NCI-H524 (cell line): ENCODE results near the gene CREG1.
"Not testable (repeated sequence)": the region's sequence is repeated elsewhere in the genome, so short reads cannot be mapped to it uniquely, and the experiment has no call there.

Experiments used
- DNase-seq, 2 experiments: peaks; one replicate each; lab custom pipeline; 2025; lab: John Stamatoyannopoulos, UW

The CREG1 gene

DNA sequence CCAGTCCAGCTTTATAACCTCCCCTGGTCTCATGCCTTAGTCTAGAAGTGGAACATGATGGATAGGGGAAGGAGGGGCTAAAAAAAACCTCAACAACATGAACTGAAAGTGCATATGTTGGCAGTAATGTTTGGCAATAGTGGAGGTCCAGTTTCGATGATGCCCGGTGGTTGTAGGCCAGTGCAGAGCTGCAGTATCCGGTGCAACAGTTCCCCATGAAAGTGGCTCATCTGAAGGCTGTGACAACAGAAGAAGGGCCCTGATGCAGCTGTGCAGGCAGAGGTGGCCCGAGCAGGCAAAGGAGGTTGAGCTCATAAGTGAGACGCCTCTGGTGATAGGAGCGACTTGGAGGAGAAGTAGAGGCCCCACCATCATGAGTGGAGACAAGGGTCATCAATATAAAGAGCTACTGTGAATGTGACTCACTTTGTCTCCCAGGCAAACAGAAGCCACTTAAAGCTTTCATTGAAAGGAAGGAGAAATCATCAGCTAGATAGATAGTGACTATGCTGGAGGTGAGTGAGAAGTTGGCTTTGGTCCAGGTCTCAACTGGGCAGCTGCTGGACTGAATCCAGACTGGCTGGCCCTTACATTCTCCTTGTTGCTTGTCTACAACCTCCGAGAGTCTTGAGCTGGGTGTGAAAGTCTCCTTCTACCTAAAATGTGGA, 10.2 kb upstream of the CREG1 start:
- no peak for DNase-seq

DNA sequence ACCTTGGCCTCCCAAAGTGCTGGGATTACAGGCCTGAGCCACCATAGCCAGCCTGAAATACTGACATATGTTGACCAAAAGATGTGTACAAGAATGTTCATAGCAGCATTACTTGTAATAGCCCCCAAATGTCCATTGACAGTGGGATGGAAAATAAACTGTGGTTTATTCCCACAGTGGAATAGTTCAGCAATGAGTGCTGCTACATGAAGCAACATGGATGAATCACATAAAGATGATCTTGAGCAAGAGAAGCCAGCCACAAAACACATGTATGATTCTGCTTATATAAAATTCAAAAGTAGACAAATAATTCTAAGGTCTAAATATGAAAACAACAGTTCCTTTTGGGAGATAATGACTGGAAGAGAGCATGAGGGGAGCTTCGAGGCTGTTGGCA, 9.1 kb upstream of the CREG1 start:
- DNase-seq: no peak

DNA sequence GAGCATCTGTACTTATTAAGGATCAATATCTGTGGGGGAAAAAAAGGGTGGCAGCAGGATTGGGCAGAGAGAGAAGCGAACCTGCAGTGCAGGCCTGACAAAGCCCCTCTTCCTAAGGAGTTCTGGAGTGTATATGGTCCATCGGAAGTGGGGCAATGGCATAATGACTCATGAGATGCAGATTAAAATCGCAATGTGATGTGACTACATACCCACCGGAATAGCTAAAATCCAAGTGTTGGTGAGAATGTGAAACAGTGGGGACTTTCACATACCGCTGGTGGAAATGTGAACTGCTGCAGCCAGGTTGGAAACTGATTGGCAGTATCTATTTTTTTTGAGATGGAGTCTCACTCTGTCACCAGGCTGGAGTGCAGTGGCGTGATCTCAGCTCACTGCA, 8.2 kb upstream of the CREG1 start:
- no peak for DNase-seq

DNA sequence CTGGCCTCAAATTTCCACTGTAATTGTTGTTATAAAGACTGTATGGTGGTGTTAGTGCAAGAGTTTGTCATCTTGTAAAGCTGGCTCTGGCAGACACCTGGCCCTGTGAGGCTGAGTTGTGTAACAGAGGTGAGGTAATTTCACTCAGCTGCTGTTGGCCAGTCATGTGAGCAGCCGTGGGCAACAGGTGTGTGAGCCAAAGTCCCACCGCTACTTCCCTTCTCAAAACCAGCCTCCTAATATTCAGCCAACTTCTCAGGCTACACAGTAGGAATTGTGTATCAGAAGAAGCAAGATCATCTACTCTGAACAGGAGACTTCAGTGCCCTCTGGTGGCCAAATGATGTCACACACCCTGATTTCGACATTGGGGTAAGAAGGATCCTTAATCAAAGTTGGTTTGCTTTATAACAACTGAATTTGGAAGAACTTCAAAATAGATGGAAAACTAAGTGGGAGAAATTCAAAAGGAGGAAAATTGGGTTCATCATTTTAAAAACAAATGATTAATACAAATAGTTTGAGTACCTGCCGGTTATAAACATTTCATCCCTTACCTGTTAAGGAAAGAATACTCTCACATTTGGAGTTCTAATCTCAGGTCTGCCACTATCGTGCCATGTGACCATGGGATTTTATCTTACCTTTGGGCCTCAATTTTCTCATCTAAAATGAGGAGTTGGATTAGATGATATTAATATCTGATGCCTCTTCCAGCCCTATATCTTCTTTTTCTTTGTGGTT, 2.6 kb upstream of the CREG1 start:
- DNase-seq: peak; percentile 36 to 51

DNA sequence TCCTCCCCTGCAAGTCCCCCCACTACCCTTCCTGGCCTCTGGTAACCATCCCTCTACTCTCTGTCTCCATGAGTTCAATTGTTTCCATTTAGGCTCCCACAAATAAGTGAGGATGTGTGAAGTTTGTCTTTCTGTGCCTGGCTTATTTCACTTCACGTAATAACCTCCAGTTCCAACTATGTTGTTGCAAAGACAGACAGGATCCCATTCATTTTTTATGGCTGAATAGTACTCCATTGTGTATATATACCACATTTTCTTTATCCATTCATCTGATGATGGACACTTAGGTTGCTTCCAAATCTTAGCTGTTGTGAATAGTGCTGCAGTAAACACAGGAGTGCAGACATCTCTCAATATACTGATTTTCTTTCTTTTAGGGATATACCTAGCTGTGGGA, 1.5 kb upstream of the CREG1 start:
- DNase-seq: not testable (repeated sequence)

DNA sequence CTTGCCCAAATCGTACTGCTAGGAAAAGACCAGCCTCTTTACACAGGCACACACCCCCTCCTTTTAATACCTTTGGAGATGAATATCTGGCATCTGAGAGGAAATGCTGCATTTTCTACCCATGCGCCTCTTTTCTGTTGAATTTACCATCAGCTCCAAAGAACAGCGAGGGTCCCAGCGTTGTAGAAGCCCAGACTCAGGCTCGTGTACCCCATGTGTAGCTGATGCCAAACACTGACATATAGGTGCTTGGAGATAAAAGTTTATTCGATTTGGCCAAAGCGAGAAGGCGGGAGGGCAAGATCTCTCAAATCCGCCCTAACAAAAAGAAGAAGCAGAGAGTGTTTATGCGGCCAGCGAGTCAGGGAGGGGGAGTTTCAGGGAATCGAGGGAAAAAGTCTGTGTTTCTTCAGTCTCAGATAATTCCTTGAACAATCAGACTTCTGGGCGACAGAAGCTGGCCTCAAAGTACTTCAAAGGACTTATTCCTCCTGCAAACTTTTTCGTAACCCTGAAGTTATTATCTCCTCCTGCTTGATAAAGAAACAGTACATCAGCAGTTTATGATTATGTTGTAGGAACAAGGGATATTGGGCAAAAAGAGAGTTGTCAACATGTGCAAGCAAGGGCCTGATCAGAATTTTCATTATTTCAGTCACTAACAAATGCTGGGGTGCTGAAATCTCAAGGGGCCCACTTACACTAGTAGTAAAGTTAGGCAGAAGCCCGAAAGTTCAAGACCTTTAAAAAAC, 642 bp upstream of the CREG1 start:
- no peak for DNase-seq

DNA sequence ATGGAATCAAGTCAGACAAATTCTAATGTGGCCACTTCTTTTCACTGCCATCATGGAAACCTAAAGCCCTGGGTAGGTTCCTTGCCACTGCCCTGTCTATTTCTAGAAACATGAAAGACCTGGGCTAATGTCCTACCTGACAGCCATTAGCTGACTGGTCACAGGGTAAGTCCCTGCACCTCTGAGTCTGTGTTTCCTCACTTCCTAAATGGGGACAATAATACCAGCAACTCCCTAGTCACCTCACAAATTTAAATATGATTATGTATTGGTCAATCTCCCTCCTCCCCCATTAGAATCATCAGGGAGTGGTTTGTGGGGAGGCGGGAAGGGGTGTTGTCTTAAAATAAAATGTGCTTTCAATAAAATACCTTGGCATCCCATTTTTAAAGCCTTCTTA, 2.2 kb downstream of the CREG1 start:
- no peak for DNase-seq

DNA sequence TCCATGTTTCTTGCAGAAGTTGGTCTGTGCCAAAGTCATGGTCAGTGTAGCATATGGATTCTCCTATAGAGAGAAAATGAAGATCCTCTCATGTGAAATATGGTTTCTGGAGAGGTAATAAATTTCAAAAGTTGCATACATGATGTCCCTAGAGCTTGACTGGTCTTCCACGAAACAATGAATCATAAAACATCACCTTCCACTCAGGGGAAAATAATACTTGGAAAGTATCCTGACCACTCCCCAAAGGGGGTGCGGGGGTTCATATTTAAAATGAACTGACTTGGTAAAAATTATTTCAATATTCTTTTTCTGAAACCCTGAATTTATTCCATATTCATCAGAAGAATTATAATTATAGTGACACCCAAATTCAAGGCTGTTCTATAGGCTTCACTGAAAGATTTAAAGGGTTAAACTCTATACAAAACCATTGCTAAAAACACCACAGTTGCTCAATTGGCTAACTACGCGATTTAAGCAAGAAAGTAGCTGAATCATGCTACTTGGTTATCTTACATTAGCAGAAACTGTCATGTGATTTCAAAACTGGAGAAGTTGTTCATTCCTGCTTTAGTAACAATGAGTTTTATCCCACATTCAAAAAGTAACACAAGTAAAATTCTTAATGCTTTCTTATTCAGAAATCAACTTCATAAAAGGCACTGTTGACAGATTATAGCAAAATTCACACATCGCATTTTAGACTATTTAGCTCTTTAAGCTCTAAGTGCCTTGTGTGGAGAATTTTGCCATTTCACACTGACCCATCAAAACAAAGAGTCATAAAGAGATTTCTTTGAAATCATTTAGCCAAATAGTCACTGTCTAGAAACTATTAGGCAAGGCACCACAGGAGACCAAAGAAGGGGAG, 5.3 kb downstream of the CREG1 start:
- no peak for DNase-seq

DNA sequence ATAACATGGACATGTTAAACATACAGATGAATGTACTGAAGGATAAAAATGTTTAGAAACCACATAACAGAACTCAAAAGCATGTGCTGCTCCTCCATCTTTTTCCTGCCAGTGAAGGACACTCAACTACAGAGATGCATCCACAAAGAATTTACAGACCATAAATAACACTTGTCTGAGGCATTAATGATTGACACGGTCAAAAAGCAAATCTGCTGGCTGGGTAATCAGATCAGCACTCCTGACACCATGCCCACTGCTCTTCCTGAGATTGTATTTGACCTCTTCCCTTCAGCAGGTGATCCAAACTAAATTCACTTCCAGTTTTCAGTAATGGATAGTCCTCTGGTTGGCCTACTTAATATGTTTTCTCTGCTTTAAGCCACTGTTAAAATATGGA, 6.6 kb downstream of the CREG1 start:
- no peak for DNase-seq

DNA sequence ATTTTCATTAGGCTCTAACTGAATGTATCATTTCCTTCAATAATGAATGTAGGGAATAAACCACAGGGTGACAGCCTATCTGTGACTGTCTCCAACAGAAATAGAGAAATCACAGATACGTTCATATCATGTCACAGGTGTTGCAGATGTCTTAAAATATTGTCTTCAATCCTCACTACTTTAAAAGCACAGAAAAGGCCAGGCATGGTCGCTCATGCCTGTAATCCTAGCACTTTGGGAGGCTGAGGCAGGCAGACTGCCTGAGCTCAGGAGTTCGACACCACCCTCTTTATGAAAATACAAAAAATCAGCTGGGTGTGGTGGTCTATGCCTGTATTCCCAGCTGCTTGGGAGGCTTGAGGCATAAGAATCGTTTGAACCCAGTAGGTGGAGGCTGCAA, 8.2 kb downstream of the CREG1 start:
- DNase-seq: no peak

DNA sequence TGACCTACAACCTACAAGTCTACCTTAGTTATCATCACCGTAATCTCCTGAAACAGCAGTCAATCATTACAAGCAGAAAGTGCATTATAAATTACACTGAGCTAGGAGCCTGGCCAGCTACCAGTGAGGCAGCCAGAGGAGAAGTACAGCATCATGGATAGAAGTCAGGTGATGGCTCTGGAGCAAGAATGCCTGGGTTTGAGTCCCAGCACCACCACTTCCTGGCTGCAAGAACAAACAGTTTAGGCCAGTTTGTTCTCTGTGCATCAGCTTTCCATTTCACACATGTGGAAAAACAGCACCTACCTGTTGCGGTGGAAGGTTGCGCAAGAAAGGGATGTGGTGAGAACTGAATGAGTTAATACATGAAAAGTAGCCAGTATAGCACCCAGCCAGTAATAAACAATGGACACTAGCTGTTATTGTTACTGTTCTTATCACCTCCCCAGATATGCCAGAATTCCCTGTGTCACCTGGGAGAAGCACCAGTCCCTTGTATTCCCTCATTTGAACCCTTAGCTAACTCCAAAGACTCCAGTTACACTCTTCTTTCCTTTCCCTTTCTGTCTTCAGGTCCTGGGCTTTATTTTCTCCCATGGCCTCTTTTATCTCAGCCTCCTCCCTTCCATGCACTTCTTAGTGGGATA, 9.0 kb downstream of the CREG1 start:
- no peak for DNase-seq

DNA sequence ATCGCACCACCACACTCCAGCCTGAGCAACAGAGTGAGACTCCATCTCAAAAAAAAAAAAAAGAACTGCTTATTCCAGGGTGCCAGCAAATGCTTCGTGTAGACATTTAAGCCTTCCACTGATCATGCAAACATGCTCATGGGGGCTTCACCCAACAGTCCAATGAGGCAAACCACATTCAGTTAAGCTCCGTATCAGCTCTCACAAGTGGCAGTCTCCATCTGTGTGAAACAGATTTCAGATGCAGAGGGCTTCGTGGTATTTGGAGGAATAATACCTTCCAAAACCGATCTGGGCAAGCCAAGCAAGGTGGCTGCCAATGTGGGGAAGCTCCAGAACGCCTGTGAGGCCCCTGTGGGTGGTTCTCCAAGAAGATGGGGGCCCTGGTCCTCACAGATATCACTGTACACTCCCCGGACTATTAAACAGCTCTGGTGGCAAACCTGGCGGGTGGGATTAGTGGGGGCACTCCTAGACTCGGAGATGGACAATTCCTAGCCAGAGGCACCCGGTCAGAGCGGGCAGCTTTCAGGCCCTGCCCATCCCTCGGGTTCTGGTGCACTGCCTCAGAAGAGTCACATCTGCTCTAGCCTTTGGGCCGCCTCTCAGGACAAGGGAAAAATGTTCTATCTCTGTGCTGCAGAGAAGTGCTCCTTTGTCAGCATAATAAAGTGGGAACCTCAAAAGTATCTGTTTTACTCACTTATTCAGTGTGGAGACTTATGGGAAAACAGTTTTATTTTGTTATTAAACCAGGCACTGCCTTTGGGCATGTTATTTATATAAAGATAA, 10.2 kb downstream of the CREG1 start:
- peak in 1 of 2 experiments; percentile 17 for DNase-seq

DNA sequence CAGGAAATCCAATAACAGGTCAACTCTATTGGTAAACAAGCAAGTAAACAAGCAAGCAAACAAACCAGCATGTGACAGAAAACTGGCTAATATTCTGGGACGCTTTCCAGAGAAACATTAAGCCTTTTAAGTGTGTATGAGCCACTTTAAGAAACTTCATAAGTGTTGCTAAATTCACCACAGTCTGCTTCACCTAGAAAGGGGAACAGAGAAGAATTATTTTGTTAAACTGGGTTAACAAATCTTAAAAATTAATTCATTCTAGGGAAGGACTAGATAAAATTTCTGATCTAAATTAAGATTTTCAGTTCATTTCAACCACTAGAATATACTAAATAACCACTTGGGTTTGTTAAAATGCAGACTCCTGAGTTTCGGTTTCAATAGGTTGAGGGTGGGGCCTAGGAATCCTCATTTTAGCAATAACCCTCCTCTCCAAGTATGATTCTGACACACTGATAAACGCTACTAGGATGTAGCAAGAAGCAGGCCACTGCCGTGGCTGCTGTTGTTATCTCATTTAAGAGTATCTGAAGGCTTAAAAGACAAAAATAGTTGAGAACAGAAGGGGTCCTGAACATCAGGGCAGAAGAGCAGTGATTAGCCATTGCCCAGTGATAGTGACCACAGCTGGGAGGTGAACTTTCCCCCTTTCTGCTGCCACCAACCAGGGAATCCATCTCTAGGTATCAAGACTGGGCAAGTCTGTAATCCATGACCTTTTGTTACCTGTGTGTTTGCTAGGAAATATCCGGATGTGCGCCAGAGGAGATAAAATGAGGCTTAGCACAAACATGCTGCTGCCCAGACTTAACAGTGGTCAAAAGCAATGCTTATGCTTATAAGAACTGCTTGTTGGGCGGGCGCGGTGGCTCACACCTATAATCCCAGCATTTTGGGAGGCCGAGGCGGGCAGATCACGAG, 11.2 kb downstream of the CREG1 start:
- no peak for DNase-seq

DNA sequence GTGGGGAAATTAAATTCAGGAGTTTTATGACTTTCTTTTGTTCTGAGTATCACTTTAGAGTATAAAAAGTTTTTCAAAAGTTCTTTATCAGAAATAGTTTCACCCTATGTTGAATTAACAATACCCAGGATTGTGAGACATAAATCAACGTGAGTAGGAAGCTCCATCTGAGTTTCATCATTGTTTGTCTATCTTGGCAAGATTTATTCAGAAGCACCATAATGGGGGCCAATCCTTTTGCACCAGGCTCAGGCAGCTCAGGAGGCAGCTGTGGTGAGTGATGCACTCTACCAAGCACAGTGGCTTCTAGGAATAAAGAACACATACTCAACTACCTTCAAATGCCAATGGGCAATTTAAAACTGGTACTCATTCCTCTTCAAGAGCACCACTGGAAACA, 12.0 kb downstream of the CREG1 start:
- DNase-seq: no peak

DNA sequence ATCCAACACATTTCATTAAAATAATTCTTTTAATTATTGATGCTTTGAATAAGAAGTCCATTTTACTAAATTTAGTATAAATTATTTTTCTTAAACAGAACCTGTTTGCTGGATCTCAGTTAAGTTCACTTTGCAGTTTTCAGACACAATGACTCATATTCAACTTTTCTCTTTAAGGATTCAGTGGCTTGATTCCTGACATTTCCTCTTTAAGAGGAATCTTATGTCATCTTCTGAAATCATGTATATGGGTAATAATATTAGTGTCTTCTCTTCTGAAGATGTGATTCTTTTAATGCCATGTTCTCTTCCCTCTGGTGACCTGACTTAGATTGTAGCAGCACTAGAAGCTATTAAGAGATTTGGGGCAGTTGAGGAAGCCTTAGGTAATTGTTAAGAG, 12.6 kb downstream of the CREG1 start:
- DNase-seq: no peak

DNA sequence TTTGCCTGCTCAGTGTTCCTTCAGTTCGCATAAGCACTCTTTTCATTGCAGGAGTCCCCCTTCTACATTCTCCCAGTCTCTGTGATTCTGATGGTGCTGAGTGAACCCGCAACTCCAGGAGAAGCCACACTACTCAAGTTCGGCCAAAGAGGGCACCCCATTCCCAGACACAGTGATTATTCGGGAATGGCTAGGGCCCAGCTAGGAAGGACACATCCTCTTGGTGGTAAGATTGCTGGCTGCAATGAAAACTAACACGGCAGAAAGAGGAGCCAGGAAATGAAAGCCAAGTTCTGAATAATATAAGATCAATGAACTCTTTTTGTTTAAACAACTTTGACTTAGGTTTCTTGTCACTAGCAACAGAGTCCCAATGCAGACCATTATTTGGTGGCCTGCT, 14.9 kb downstream of the CREG1 start:
- DNase-seq: peak; percentile 5 to 6

DNA sequence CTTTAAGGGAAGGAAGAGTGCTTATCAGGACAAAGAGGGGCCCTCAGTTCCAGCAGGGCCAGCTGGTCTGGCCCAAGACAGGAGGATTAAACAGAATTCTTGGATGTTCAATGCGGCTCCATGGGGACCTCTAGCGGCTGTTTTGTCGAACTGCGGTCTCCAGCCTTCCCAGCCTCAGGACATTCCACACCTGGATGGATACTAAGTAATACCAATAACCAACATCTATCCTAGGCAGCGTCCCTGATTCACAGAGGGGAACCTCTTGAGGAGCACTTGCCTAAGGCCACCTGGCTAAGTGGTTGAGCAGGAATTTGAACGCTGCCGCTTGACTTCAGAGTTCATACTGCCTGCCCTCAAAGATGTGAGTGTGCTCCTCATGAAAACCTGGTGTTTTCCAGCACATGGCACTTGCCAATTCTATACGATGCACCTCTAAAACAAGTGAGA, 19.7 kb downstream of the CREG1 start:
- DNase-seq: peak; percentile 70 to 85

DNA sequence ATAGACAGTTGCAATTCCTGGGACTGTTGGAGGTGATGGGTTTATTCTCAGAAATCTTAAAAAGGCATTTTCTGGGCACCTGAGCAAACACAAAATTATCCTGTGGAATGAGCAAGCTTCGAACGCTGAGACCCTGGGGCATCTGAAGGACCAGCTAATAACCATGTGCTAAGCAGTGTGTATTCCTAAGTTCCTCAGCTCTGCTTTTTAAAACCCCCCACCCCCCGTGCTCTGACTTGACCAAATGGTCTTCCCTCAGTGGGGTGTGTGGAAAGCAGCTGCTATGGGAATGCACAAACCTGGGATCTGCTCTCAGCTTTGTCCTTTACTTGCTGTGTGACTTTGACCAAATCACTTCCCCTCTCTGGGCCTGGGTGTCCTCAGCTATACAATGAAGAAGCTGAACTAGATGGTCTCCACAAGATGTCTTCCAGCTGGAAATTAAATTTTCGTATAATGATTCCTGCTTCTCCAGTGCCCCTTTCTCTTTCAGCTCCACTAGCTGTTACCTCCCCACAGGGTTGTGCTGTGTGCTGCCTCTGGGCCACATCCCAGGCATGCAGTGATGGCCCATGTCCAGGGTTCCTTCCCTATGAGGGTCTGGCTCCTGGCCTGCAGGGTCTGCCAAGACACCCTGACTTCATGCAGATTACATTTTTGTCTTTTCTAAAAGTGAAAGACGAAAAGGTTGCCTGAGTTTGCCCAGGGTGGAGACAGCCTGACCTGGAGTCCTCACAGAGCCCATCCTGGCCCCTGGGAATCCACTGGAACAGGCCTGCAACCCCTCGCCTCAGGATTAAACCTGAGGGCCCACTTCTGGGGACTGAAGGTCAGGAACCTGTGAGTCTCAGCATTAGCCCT, 20.4 kb downstream of the CREG1 start:
- DNase-seq: no peak

DNA sequence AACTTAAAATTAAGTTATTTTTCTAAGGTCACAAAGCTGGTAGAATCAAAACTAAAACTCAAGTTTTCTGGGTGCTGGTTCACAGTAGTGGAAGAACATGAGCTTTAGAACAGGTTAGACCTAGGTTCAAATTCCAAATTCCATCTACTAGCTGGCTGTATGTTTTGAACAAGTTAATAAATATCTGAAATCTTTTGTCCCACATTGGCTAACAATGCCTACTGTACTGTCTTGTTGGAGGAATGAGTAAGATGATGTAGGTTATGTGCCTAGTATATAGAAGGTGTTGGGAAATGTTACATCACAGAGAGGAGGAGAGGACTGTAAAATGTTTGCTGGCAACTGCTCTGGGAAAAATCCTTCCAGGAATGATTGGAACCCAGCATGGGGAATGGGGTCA, 21.2 kb downstream of the CREG1 start:
- no peak for DNase-seq
